GM18870 (cell line): ENCODE measurements around the gene MRTFB.
A peak's percentile ranks its signal among the peaks of the same experiment; 100 is the strongest.
"Not testable (repeated sequence)": the region's sequence is repeated elsewhere in the genome, so short reads cannot be mapped to it uniquely, and the experiment has no call there.

Experiments
- ATAC-seq: cut with Tn5 transposase; IDR thresholded peaks from one replicate; pipeline ENCODE4 v1.9.1; 2021; ENCODE audit warnings: moderate library complexity; ENCODE audit not compliant: unreplicated experiment

The MRTFB gene

GRCh38 chr16:14070877-14071575, at the start of gene MRTFB:
TSS of gene MRTFB (plus strand) at chr16:14071319. CDS start at chr16:14140607, 69,288 bp downstream.
- ATAC-seq: peak; percentile 69

GRCh38 chr16:14023526-14023925, 47.6 kb upstream of the MRTFB start:
- ATAC-seq: not testable (repeated sequence)

- ATAC-seq: no peak
Measured at GRCh38 chr16:14024283-14024682, 46.8 kb upstream of the MRTFB start.

GRCh38 chr16:14026572-14027285, 44.4 kb upstream of the MRTFB start:
- ATAC-seq: no peak

- no peak for ATAC-seq
Measured at GRCh38 chr16:14028202-14028601, 42.9 kb upstream of the MRTFB start.

- ATAC-seq: no peak
Measured at GRCh38 chr16:14029658-14030057, 41.5 kb upstream of the MRTFB start.

- no peak for ATAC-seq
Measured at GRCh38 chr16:14035092-14035491, 36.0 kb upstream of the MRTFB start.

GRCh38 chr16:14036889-14037288, 34.2 kb upstream of the MRTFB start:
- ATAC-seq: no peak

GRCh38 chr16:14037960-14038359, 33.2 kb upstream of the MRTFB start:
- ATAC-seq: no peak

GRCh38 chr16:14041164-14041563, 30.0 kb upstream of the MRTFB start:
- ATAC-seq: no peak

- no peak for ATAC-seq
Measured at GRCh38 chr16:14042706-14043105, 28.4 kb upstream of the MRTFB start.

- no peak for ATAC-seq
Measured at GRCh38 chr16:14043278-14043677, 27.8 kb upstream of the MRTFB start.

- no peak for ATAC-seq
Measured at GRCh38 chr16:14043793-14044192, 27.3 kb upstream of the MRTFB start.

- not testable (repeated sequence) for ATAC-seq
Measured at GRCh38 chr16:14047121-14047859, 23.8 kb upstream of the MRTFB start.

GRCh38 chr16:14050291-14051027, 20.7 kb upstream of the MRTFB start:
- ATAC-seq: no peak

- no peak for ATAC-seq
Measured at GRCh38 chr16:14051103-14051729, 19.9 kb upstream of the MRTFB start.

GRCh38 chr16:14056970-14057369, 14.1 kb upstream of the MRTFB start:
- ATAC-seq: no peak

GRCh38 chr16:14057878-14058382, 13.2 kb upstream of the MRTFB start:
- no peak for ATAC-seq

- ATAC-seq: no peak
Measured at GRCh38 chr16:14061732-14062259, 9.3 kb upstream of the MRTFB start.

GRCh38 chr16:14062261-14062660, 8.9 kb upstream of the MRTFB start:
- ATAC-seq: no peak
